CD4-positive, alpha-beta T cell treated with Interleukin-15 for 4 hours (primary cell): ENCODE data around the gene CREB5.

ENCODE experiments used
- DNase-seq: peaks from one replicate; pipeline ENCODE4 v3.0.0-alpha.2; 2020; ENCODE audit warnings: low spot score

The CREB5 gene

GRCh38 chr7:28855538-28856217 is 443.4 kb downstream of the CREB5 start:
- DNase-seq = no peak

GRCh38 chr7:28856656-28857055 is 444.3 kb downstream of the CREB5 start:
- DNase-seq = no peak

GRCh38 chr7:28858206-28858605 is 445.9 kb downstream of the CREB5 start:
- no peak for DNase-seq

- no peak for DNase-seq
Observed at GRCh38 chr7:28858895-28859294, 446.6 kb downstream of the CREB5 start.

- DNase-seq = no peak
Observed at GRCh38 chr7:28861825-28862224, 449.5 kb downstream of the CREB5 start.

- DNase-seq = no peak
Observed at GRCh38 chr7:28862595-28863272, 450.4 kb downstream of the CREB5 start.

GRCh38 chr7:28865601-28866144 is 453.4 kb downstream of the CREB5 start:
- DNase-seq = no peak

- no peak for DNase-seq
Observed at GRCh38 chr7:28868712-28869111, 456.4 kb downstream of the CREB5 start.

- DNase-seq = no peak
Observed at GRCh38 chr7:28871077-28871476, 458.8 kb downstream of the CREB5 start.

- DNase-seq = no peak
Observed at GRCh38 chr7:28871631-28872030, 459.3 kb downstream of the CREB5 start.

GRCh38 chr7:28872226-28872625 is 459.9 kb downstream of the CREB5 start:
- no peak for DNase-seq

- DNase-seq = no peak
Observed at GRCh38 chr7:28873365-28873764, 461.0 kb downstream of the CREB5 start.

GRCh38 chr7:28874001-28874400 is 461.7 kb downstream of the CREB5 start:
- no peak for DNase-seq
